ENCODE measurements around the gene AK2. TPM values are rescaled to one million over a fixed set of nuclear protein-coding genes. Genes with fewer than 3 reads are reported as not detected.

Gene AK2
- total and polyA plus RNA-seq, 12 donors, result 55.3 to 245 (median 144) TPM

DNA sequence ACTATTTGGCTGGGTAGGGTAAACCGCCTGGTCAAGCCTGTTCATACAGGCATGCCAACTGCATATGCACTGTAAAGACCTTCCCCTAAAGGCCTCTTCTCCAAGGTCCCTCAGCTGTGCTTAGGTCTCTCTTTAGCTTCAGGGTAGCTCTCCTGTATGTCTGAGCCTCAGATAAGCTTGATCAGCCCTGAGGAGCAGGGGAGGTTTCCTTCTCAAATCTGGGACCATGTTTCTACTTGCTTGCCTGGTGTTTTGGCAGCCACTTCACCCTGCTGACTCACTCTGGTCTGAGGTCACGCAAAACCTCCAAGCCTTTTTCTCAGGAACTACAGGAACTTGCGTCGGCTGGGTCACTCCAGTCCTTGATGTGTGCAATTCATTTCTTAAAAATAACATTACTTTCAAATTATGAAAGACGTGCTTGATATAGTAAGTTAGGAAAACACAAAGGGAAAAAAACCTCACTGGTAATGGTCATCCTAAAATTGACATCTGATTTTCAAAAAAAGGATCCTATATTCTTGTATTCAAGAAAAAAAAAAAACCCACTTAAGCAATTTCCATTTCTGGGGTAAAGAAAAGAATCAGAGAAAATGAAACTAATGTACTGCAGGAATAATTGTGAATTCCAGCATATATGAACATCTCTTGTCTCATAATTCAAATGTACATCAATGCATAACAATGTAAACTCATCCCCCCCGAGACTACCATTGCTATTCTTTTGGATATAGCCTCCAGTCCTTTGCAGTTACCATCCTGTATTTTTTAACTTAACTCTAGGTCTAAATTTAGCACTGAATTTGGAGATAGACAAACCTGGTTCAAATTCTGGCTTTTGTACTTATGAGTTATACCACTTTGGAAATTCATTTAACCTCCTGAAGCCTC is 47.3 kb downstream of the AK2 start:
- TF ChIP-seq POLR2A (IDR thresholded peaks at IDR 0.05), result peak in 1 of 2 donors; percentile 24
- TF ChIP-seq, protein P1, sequence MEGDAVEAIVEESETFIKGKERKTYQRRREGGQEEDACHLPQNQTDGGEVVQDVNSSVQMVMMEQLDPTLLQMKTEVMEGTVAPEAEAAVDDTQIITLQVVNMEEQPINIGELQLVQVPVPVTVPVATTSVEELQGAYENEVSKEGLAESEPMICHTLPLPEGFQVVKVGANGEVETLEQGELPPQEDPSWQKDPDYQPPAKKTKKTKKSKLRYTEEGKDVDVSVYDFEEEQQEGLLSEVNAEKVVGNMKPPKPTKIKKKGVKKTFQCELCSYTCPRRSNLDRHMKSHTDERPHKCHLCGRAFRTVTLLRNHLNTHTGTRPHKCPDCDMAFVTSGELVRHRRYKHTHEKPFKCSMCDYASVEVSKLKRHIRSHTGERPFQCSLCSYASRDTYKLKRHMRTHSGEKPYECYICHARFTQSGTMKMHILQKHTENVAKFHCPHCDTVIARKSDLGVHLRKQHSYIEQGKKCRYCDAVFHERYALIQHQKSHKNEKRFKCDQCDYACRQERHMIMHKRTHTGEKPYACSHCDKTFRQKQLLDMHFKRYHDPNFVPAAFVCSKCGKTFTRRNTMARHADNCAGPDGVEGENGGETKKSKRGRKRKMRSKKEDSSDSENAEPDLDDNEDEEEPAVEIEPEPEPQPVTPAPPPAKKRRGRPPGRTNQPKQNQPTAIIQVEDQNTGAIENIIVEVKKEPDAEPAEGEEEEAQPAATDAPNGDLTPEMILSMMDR (IDR thresholded peaks at IDR 0.05), result no peak
- Histone ChIP-seq H3K4me1 (replicated peaks in 1 of 2) (peaks cover 16 to 51% of the 10 kb centered on the region in 2 donors), H3K9me3 (replicated peaks in 1 of 3) (no peaks in the 10 kb centered on the region), H3K36me3 (replicated peaks in 1 of 2) (no peaks in the 10 kb centered on the region), H3K27ac (peak overlapping the region; percentile 19 to 93 (median 72)), H3K4me3 (no peak overlapping the region), H3K27me3 (no peaks in the 10 kb centered on the region)
- DNase-seq, result peak; percentile 84 to 96 (median 91)
- WGBS, 4 donors, result 32 to 40% (median 36%) methylated on average over 6 of the region's 6 CpGs
- intact Hi-C loops (cut with DNase I), result no loop called here

DNA sequence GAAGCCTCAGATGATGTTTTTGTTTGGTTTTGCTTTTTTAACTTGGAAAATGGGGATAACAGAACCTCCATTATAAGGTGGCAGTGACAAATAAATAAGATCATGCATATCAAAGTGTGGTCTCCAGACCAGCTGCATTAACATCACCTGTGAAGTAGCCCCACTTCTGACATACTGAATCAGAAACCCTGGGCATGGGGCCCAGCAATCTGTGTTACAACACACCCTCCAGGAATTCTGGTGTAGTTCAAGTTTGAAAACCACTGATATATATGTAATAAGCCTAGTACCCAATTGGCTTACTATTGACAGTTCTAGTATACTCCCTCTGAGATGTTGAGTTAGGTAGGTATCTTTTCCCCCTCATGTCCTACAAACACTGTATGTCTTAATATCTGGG is 48.0 kb downstream of the AK2 start:
- Histone ChIP-seq H3K27ac (peak overlapping the region; percentile 19 to 93 (median 72)), H3K4me1 (replicated peaks in 1 of 2) (peaks cover 16 to 51% of the 10 kb centered on the region in 2 donors), H3K9me3 (replicated peaks in 1 of 3) (no peaks in the 10 kb centered on the region), H3K36me3 (replicated peaks in 1 of 2) (no peaks in the 10 kb centered on the region), H3K27me3 (no peaks in the 10 kb centered on the region), H3K4me3 (no peak overlapping the region)
- intact Hi-C loops (cut with DNase I), result no loop called here
- TF ChIP-seq POLR2A (IDR thresholded peaks at IDR 0.05), result no peak
- TF ChIP-seq, protein P1 (IDR thresholded peaks at IDR 0.05), result no peak
- DNase-seq, result peak in 6 of 7 donors; percentile 51 to 76 (median 67)

DNA sequence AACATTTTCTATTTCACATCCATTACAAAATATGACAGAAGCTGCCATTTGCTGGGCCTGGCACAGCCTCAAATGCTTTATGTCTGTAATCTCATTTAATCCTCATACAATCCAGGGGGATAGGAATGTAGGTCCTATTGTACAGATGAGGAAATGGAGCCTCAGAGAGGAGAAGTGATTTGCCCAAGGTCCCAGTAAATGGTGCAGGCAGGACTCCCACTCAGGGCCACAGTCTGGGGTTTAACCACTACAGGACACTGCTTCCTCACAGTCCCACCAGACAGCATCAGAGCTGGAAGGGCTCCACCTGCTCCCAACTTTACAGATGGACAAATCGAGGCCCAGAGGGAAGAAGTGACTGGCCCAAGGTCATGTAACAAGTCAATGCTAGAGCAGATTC is 51.5 kb downstream of the AK2 start:
- Histone ChIP-seq H3K9me3 (replicated peaks in 1 of 3) (no peaks in the 10 kb centered on the region), H3K27me3 (no peaks in the 10 kb centered on the region), H3K27ac (peak overlapping the region in 1 of 5 donors; percentile 18), H3K4me3 (no peak overlapping the region), H3K4me1 (replicated peaks in 1 of 2) (peaks cover 16 to 46% of the 10 kb centered on the region in 2 donors), H3K36me3 (replicated peaks in 1 of 2) (no peaks in the 10 kb centered on the region)
- 83 to 96% (median 85%) methylated on average over 1 of the region's 1 CpG for WGBS, 4 donors
- intact Hi-C loops (cut with DNase I), result no loop called here
- no peak for DNase-seq
- TF ChIP-seq, protein P1 (IDR thresholded peaks at IDR 0.05), result no peak
- TF ChIP-seq POLR2A (IDR thresholded peaks at IDR 0.05), result no peak

DNA sequence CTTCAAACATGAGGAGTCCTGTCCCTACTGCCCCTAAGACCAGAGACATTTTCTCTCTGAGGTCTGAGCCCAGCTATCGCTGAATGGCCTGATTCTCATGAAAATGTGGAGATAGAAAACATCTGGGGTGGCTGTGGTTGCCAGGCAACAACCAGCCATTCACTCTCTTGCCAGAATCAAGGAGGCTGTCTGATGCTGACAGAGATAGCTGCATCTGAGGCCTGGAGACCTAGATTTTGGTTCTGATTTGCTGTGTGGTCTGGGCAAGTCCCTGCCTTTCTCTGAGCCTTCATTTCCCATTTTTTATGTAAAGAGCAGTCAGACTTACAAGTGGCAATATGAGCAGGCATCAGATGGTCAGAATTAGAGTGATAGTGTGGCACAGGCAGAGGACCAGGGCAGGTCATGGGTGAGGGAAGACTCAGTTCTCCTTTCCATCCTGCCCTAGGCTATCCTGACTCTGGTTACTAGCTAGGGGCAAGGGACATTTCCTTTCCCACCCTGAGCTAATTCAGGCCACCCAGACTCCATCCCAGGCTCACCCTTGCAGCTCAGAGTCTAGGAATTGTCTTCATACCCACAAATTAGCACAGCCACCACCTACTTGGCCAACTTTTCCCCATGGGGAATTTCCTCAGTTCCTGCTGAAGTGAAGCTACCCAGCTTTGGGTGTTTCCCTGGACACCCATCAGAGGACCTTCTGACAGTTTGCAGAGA is 52.1 kb downstream of the AK2 start:
- WGBS, 4 donors, result 63 to 88% (median 78%) methylated on average over 1 of the region's 1 CpG
- Histone ChIP-seq H3K27ac (peak overlapping the region in 2 of 5 donors; percentile 18 to 64), H3K9me3 (replicated peaks in 1 of 3) (no peaks in the 10 kb centered on the region), H3K4me1 (replicated peaks in 1 of 2) (peaks cover 11 to 41% of the 10 kb centered on the region in 2 donors), H3K4me3 (no peak overlapping the region), H3K36me3 (replicated peaks in 1 of 2) (no peaks in the 10 kb centered on the region), H3K27me3 (no peaks in the 10 kb centered on the region)
- no peak for TF ChIP-seq POLR2A (IDR thresholded peaks at IDR 0.05)
- intact Hi-C loops (cut with DNase I), result no loop called here
- peak in 1 of 7 donors; percentile 71 for DNase-seq

Data from adrenal gland (tissue), 12 donors.